Left colon (tissue), 2 donors: Measurements from ENCODE around the gene SH2D3C. TPM values are rescaled to one million over a fixed set of nuclear protein-coding genes. Genes with fewer than 3 reads are reported as not detected.

Experiments used
- ATAC-seq: fragments of 200-7000 bp; cut with Tn5 transposase; one replicate; pipeline ENCODE4 v1.9.1; 2020; ENCODE audit warnings: mild to moderate bottlenecking, moderate library complexity
- DNase-seq, 2 donors: peaks; one replicate each; pipeline ENCODE4 v3.0.0-alpha.2; 2020
- intact Hi-C, 2 donors: fragments of 100-400 bp; cut with DNase I in 1 of 2; cut with micrococcal nuclease in 1 of 2; formaldehyde crosslinking; loops; one replicate each; pipeline versions ENCODE4 v1.11.2 to v1.14.0; 2022; cut with DNase I, micrococcal nuclease
- total RNA-seq, 2 donors: library from RNA; stranded (reverse); fragmentation: NEBNext Ultra II Directional; extraction: Animal tissue kit (Norgen Biotek cat#: 25700); gene quantifications; one replicate each; pipeline ENCODE4 v1.2.1, GENCODE V29; 2021
- donor health status: DM: no; HTN: no; CAD: no.
- donor health status: DM: yes; HTN: yes; CAD: no.

SH2D3C gene
- total RNA-seq, 2 donors from 2014 or later, result 2.8 to 3.1 TPM

GRCh38 chr9:127714020-127714750 is 64.3 kb downstream of the SH2D3C start:
- intact Hi-C loops, result no loop called here
- ATAC-seq (no peak), DNase-seq (peak in 1 of 2 donors; percentile 24)

GRCh38 chr9:127712867-127713266 is 65.6 kb downstream of the SH2D3C start:
- ATAC-seq, result no peak
- intact Hi-C loops, result no loop called here
- peak in 1 of 2 donors; percentile 21 for DNase-seq

GRCh38 chr9:127712371-127712770 is 66.1 kb downstream of the SH2D3C start:
- peak in 1 of 2 donors; percentile 20 for DNase-seq
- intact Hi-C loops, result no loop called here
- ATAC-seq, result no peak

GRCh38 chr9:127711831-127712274 is 66.6 kb downstream of the SH2D3C start:
- DNase-seq (peak in 1 of 2 donors; percentile 15), ATAC-seq (no peak)
- intact Hi-C loops, result no loop called here

- DNase-seq (no peak), ATAC-seq (no peak)
- intact Hi-C loops, result no loop called here
These were observed 67.2 kb downstream of the SH2D3C start for GRCh38 chr9:127711226-127711701.

- ATAC-seq, result no peak
- intact Hi-C loops, result no loop called here
These were observed 68.2 kb downstream of the SH2D3C start for GRCh38 chr9:127710204-127710783.

GRCh38 chr9:127708952-127709587 is 69.4 kb downstream of the SH2D3C start:
- ATAC-seq (no peak), DNase-seq (no peak)
- intact Hi-C loops, result no loop called here

More at GRCh38 chr9:127710204-127710783, 68.2 kb downstream of the SH2D3C start:
- no peak for DNase-seq

- no peak for DNase-seq
- peak; percentile 81 for ATAC-seq
- intact Hi-C loops, result no loop called here
These were observed 70.7 kb downstream of the SH2D3C start for GRCh38 chr9:127707766-127708165.

GRCh38 chr9:127706836-127707241 is 71.6 kb downstream of the SH2D3C start, which contains the start of gene CFAP157:
Gene CFAP157, plus strand, starts transcription at chr9:127706988. Its CDS starts 44 bp downstream, at chr9:127707032.
- intact Hi-C loops, result no loop called here
- peak; percentile 81 for ATAC-seq
- no peak for DNase-seq

GRCh38 chr9:127705577-127706379 is 72.7 kb downstream of the SH2D3C start:
- intact Hi-C loops, result no loop called here
- ATAC-seq, result no peak
- no peak for DNase-seq

- ATAC-seq, result no peak
- intact Hi-C loops, result no loop called here
- DNase-seq, result no peak
These were observed 75.0 kb downstream of the SH2D3C start for GRCh38 chr9:127703289-127703946.

GRCh38 chr9:127700594-127701255 is 77.7 kb downstream of the SH2D3C start:
- ATAC-seq (no peak), DNase-seq (no peak)
- intact Hi-C loops, result no loop called here

- DNase-seq (no peak), ATAC-seq (no peak)
- intact Hi-C loops, result no loop called here
These were observed 78.3 kb downstream of the SH2D3C start for GRCh38 chr9:127700140-127700539.

GRCh38 chr9:127698985-127699670 is 79.3 kb downstream of the SH2D3C start:
- DNase-seq (peak; percentile 92 to 96), ATAC-seq (peak; percentile 100)
- intact Hi-C loops, result no loop called here

GRCh38 chr9:127698386-127698785 is 80.1 kb downstream of the SH2D3C start:
- DNase-seq (no peak), ATAC-seq (no peak)
- intact Hi-C loops, result no loop called here

GRCh38 chr9:127697575-127697974 is 80.9 kb downstream of the SH2D3C start:
- intact Hi-C loops, result no loop called here
- ATAC-seq, result no peak
- no peak for DNase-seq
